SH-SY5Y (cell line): ENCODE measurements around the gene ANO6.

ENCODE experiments used
- GATA2 ChIP-seq: IDR thresholded peaks from 2 replicates; pipeline ENCODE4 v1.6.1; 2011; ENCODE audit warnings: mild to moderate bottlenecking, low read depth, low read length
- GATA3 ChIP-seq: IDR thresholded peaks from 2 replicates; pipeline ENCODE4 v1.6.1; 2011; ENCODE audit warnings: low read depth, mild to moderate bottlenecking, low read length, moderate library complexity

GRCh38 chr12:45257185-45257930 lies 41.5 kb downstream of the ANO6 start:
- no peak for TF ChIP-seq GATA3
- no peak for TF ChIP-seq GATA2
